H1 (cell line): ENCODE measurements around the gene IPO11. TPM values are rescaled to one million over a fixed set of nuclear protein-coding genes. Genes with fewer than 3 reads are reported as not detected.

Experiments
- CTCF ChIA-PET: fragments of 300-600 bp; sonication (Branson Sonifier 250); formaldehyde crosslinking; loops from one replicate; lab custom pipeline; 2021; ENCODE audit not compliant: partially characterized antibody; lab: Charles Lee
- POLR2A ChIA-PET: fragments of 300-600 bp; sonication (Branson Sonifier 250); formaldehyde crosslinking; loops from one replicate; lab custom pipeline; 2021; ENCODE audit warnings: inconsistent platforms; ENCODE audit not compliant: partially characterized antibody; lab: Charles Lee
- DNase-seq, 2 experiments: peaks; one replicate each; pipeline versions ENCODE4 v3.0.0 to v3.0.0-alpha.2; 2010 to 2022; ENCODE audit warnings: low spot score in 2 of 2, low read depth in 1 of 2, mixed read lengths in 1 of 2
- FAIRE-seq: peaks from 2 replicates; lab custom pipeline; 2011; peaks lifted over from hg19 to GRCh38; lab: Jason Lieb, UNC
- H2AFZ ChIP-seq: 2 replicates; pipeline ENCODE4 v1.8.1; 2012; ENCODE audit warnings: low read length, inconsistent platforms
- H2AK5ac ChIP-seq: 2 replicates; pipeline ENCODE4 v1.6.1; 2013; ENCODE audit warnings: low read depth, low read length
- H2BK120ac ChIP-seq: replicated peaks from 2 replicates; pipeline ENCODE3; 2013; ENCODE audit warnings: low read depth, low read length, inconsistent platforms
- H2BK12ac ChIP-seq: 2 replicates; pipeline ENCODE4 v1.6.1; 2013; ENCODE audit warnings: low read depth, low read length
- H2BK15ac ChIP-seq: 2 replicates; pipeline ENCODE4 v1.6.1; 2013; ENCODE audit warnings: low read length
- H2BK20ac ChIP-seq: 2 replicates; pipeline ENCODE4 v1.6.1; 2013; ENCODE audit warnings: low read length
- H2BK5ac ChIP-seq: 2 replicates; pipeline ENCODE4 v1.6.1; 2013; ENCODE audit warnings: low read depth, low read length
- H3K14ac ChIP-seq: 2 replicates; pipeline ENCODE4 v1.6.1; 2013; ENCODE audit warnings: inconsistent platforms; ENCODE audit not compliant: insufficient read length
- H3K18ac ChIP-seq: 2 replicates; pipeline ENCODE4 v1.6.1; 2013; ENCODE audit warnings: low read length; ENCODE audit errors: extremely low read depth
- H3K23ac ChIP-seq: 2 replicates; pipeline ENCODE4 v1.6.1; 2013; ENCODE audit warnings: inconsistent platforms; ENCODE audit not compliant: insufficient read length
- H3K23me2 ChIP-seq: 2 replicates; pipeline ENCODE4 v1.6.1; 2013; ENCODE audit warnings: low read depth, low read length
- H3K27ac ChIP-seq: 2 replicates; pipeline ENCODE4 v1.6.1; 2011; ENCODE audit warnings: low read depth, low read length, inconsistent platforms
- H3K27me3 ChIP-seq, 4 experiments: replicated peaks in 1 of 4; 1 replicate in 1 of 4; 2 replicates in 3 of 4; pipeline versions ENCODE4 v1.6.1 to v1.8.1; 2011 to 2013; ENCODE audit warnings: low read length in 3 of 4, mild to moderate bottlenecking in 3 of 4, inconsistent platforms in 2 of 4, mixed read lengths in 2 of 4, moderate library complexity in 1 of 4; ENCODE audit not compliant: control insufficient read depth in 3 of 4, insufficient read depth in 3 of 4; ENCODE audit errors: extremely low read depth in 1 of 4
- H3K36me3 ChIP-seq, 4 experiments: 2 replicates each; pipeline versions ENCODE4 v1.6.1 to v1.8.1; 2011 to 2013; ENCODE audit warnings: mild to moderate bottlenecking in 4 of 4, low read length in 3 of 4, moderate library complexity in 2 of 4, control low read depth in 1 of 4, inconsistent platforms in 1 of 4; ENCODE audit not compliant: insufficient read depth in 4 of 4, control insufficient read depth in 2 of 4
- H3K4ac ChIP-seq: replicated peaks from 2 replicates; pipeline ENCODE3; 2013; ENCODE audit warnings: low read length, low read depth, mixed read lengths, inconsistent platforms; ENCODE audit not compliant: insufficient read length
- H3K4me1 ChIP-seq, 4 experiments: replicated peaks in 1 of 4; 1 replicate in 1 of 4; 2 replicates in 3 of 4; pipeline versions ENCODE4 v1.6.1 to v1.8.1; 2011 to 2013; ENCODE audit warnings: low read length in 3 of 4, inconsistent platforms in 2 of 4, mixed read lengths in 1 of 4; ENCODE audit not compliant: insufficient read depth in 4 of 4, control insufficient read depth in 3 of 4
- H3K4me2 ChIP-seq, 2 experiments: 2 replicates each; pipeline versions ENCODE4 v1.6.1 to v1.8.1; 2011 to 2013; ENCODE audit warnings: low read depth in 2 of 2, low read length in 2 of 2, control low read depth in 1 of 2, inconsistent platforms in 1 of 2, mild to moderate bottlenecking in 1 of 2; ENCODE audit not compliant: insufficient read depth in 1 of 2
- H3K4me3 ChIP-seq, 4 experiments: fragments of 200-600, 300-600 bp in 1 of 4; sonication (generic), shearing (Covaris generic), sonication (Bioruptor Twin) in 1 of 4; 2 replicates each; pipeline versions ENCODE4 v1.5.1 to v1.8.1; 2011 to 2016; ENCODE audit warnings: low read length in 4 of 4, low read depth in 3 of 4, control low read depth in 2 of 4, inconsistent platforms in 2 of 4, mild to moderate bottlenecking in 2 of 4, mixed read lengths in 1 of 4, moderate library complexity in 1 of 4; ENCODE audit not compliant: insufficient read depth in 2 of 4; ENCODE audit errors: extremely low read depth in 1 of 4
- H3K56ac ChIP-seq: replicated peaks from 2 replicates; pipeline ENCODE3; 2013; ENCODE audit warnings: low read depth, mild to moderate bottlenecking, mixed read lengths, low read length, inconsistent platforms; ENCODE audit not compliant: insufficient read length
- H3K79me1 ChIP-seq: 2 replicates; pipeline ENCODE4 v1.6.1; 2013; ENCODE audit warnings: low read depth, low read length, control low read depth
- H3K79me2 ChIP-seq, 2 experiments: 2 replicates each; pipeline versions ENCODE4 v1.6.1 to v1.8.1; 2012 to 2013; ENCODE audit warnings: low read length in 2 of 2, mild to moderate bottlenecking in 2 of 2, inconsistent platforms in 1 of 2; ENCODE audit not compliant: insufficient read depth in 2 of 2, control insufficient read depth in 1 of 2
- H3K9ac ChIP-seq, 4 experiments: replicated peaks in 1 of 4; 1 replicate in 1 of 4; 2 replicates in 3 of 4; pipeline versions ENCODE4 v1.6.1 to v1.8.1; 2011 to 2013; ENCODE audit warnings: low read depth in 3 of 4, low read length in 3 of 4, control low read depth in 2 of 4, mild to moderate bottlenecking in 2 of 4, moderate library complexity in 2 of 4, inconsistent platforms in 1 of 4; ENCODE audit errors: extremely low read depth in 1 of 4
- H3K9me3 ChIP-seq, 2 experiments: 2 replicates each; pipeline versions ENCODE4 v1.6.1 to v1.8.1; 2012 to 2013; ENCODE audit warnings: mild to moderate bottlenecking in 2 of 2, moderate library complexity in 2 of 2, control low read depth in 1 of 2, inconsistent platforms in 1 of 2, low read depth in 1 of 2, low read length in 1 of 2, mixed read lengths in 1 of 2; ENCODE audit not compliant: insufficient read depth in 2 of 2
- H4K20me1 ChIP-seq, 2 experiments: replicated peaks in 1 of 2; 2 replicates each; pipeline versions ENCODE3 to v1.8.1; 2011 to 2013; ENCODE audit warnings: inconsistent platforms in 2 of 2, low read length in 2 of 2, mild to moderate bottlenecking in 1 of 2; ENCODE audit not compliant: insufficient read depth in 2 of 2, control insufficient read depth in 1 of 2
- H4K5ac ChIP-seq: 2 replicates; pipeline ENCODE4 v1.6.1; 2013; ENCODE audit warnings: low read length, low read depth, mixed read lengths, inconsistent platforms; ENCODE audit not compliant: insufficient read length
- H4K8ac ChIP-seq: 2 replicates; pipeline ENCODE4 v1.8.0; 2013; ENCODE audit warnings: mild to moderate bottlenecking, moderate library complexity, low read length, inconsistent platforms; ENCODE audit not compliant: insufficient read depth; ENCODE audit errors: extremely low read depth
- H4K91ac ChIP-seq: replicated peaks from 2 replicates; pipeline ENCODE3; 2013; ENCODE audit warnings: low read length, mixed read lengths, inconsistent platforms; ENCODE audit not compliant: insufficient read length
- CEBPB ChIP-seq: IDR thresholded peaks from 2 replicates; pipeline ENCODE4 v1.6.1; 2012; ENCODE audit warnings: low read depth, low read length
- CTCF ChIP-seq, 3 experiments: IDR thresholded peaks; 1 replicate in 2 of 3; 2 replicates in 1 of 3; pipeline versions ENCODE4 v1.5.1 to v1.6.1; 2011; ENCODE audit warnings: low read length in 3 of 3, mild to moderate bottlenecking in 3 of 3, inconsistent platforms in 2 of 3, low read depth in 1 of 3, moderate library complexity in 1 of 3; ENCODE audit not compliant: insufficient read depth in 1 of 3; ENCODE audit errors: control extremely low read depth in 1 of 3
- E2F6 ChIP-seq: IDR thresholded peaks from 2 replicates; pipeline ENCODE4 v1.6.1; 2012; ENCODE audit warnings: inconsistent platforms
- EP300 ChIP-seq, 2 experiments: IDR thresholded peaks; 1 replicate in 1 of 2; 2 replicates in 1 of 2; pipeline ENCODE4 v1.6.1; 2011 to 2012; ENCODE audit warnings: low read depth in 2 of 2, low read length in 2 of 2, mild to moderate bottlenecking in 2 of 2, borderline replicate concordance in 1 of 2, inconsistent platforms in 1 of 2, moderate library complexity in 1 of 2
- KDM5A ChIP-seq: fragments of 200-600 bp; IDR thresholded peaks from 2 replicates; pipeline ENCODE4 v1.7.1; 2012; ENCODE audit warnings: mild to moderate bottlenecking, low read length, inconsistent platforms, mixed read lengths
- RAD21 ChIP-seq, 2 experiments: IDR thresholded peaks in 1 of 2; conservative IDR thresholded peaks in 1 of 2; 2 replicates each; pipeline ENCODE4 v1.6.1; 2011; ENCODE audit warnings: low read depth in 2 of 2, low read length in 2 of 2, improper control_type of control experiment in 1 of 2, inconsistent platforms in 1 of 2, mild to moderate bottlenecking in 1 of 2, moderate library complexity in 1 of 2
- RNF2 ChIP-seq: fragments of 200-900, 300-1000 bp; sonication (generic); IDR thresholded peaks from 2 replicates; pipeline ENCODE4 v1.7.1; 2016; ENCODE audit warnings: borderline replicate concordance, low read depth, mild to moderate bottlenecking, antibody characterized with exemption, low read length; ENCODE audit not compliant: poor library complexity, severe bottlenecking; ENCODE audit errors: missing control alignments
- TAF1 ChIP-seq: IDR thresholded peaks from 2 replicates; pipeline ENCODE4 v1.6.1; 2011; ENCODE audit warnings: mild to moderate bottlenecking, low read depth, low read length
- TEAD4 ChIP-seq: IDR thresholded peaks from 2 replicates; pipeline ENCODE4 v1.6.1; 2012; ENCODE audit warnings: low read depth, low read length, inconsistent platforms, mixed read lengths
- ZNF274 ChIP-seq: IDR thresholded peaks from 2 replicates; pipeline ENCODE4 v1.7.0; 2012; ENCODE audit warnings: low read length, borderline replicate concordance; ENCODE audit errors: extremely low read depth
- WGBS, 2 experiments: shearing (Covaris generic) in 1 of 2; methylation state at CpG; one replicate each; pipeline versions ENCODE4 v1.1.6 to v1.1.7; 2013 to 2015; ENCODE audit warnings: low lambda C conversion rate in 2 of 2, mixed read lengths in 2 of 2, inconsistent platforms in 1 of 2, low coverage in 1 of 2, missing lambda C conversion rate in 1 of 2; ENCODE audit not compliant: insufficient replicate concordance in 2 of 2, insufficient coverage in 1 of 2, insufficient read length in 1 of 2; ENCODE audit errors: extremely low coverage in 1 of 2, missing lambda C conversion rate in 1 of 2; 5-methylcytosine and 5-hydroxymethylcytosine counted together
- polyA plus RNA-seq, 7 experiments: library from polyadenylated mRNA; depleted of rRNA in 3 of 7; stranded (reverse) in 5 of 7; unstranded in 2 of 7; fragments of >200 nt in 5 of 7; fragments of 200-250 nt in 2 of 7; gene quantifications; 1 replicate in 5 of 7; 2 replicates in 1 of 7; 4 replicates in 1 of 7; pipeline versions ENCODE4 v1.2.1 to v1.2.3, GENCODE V29; 2011 to 2013; ENCODE audit warnings: missing spikeins in 2 of 7, mixed read lengths in 2 of 7
- total RNA-seq: library from RNA; stranded (reverse); fragmentation: NEBNext Ultra II Directional; extraction: Animal tissue kit (Norgen Biotek cat#: 25700); gene quantifications from 2 replicates; pipeline ENCODE4 v1.2.1, GENCODE V29; 2021

Gene IPO11
- total and polyA plus RNA-seq, 2 of the 8 experiments (the other 6 are each of a cell fraction or from before 2014, with no cell fraction given): 23.6 to 64.4 TPM

- Histone ChIP-seq H3K23ac (no peak overlapping the region), H3K4me3 (no peak overlapping the region), H2BK120ac (no peak overlapping the region), H4K91ac (no peak overlapping the region), H3K14ac (no peak overlapping the region), H3K9ac (no peak overlapping the region), H2BK12ac (no peak overlapping the region), H3K18ac (no peak overlapping the region), H3K4ac (no peak overlapping the region), H2BK20ac (no peak overlapping the region), H2BK15ac (no peak overlapping the region), H3K23me2 (no peaks in the 10 kb centered on the region), H3K56ac (no peak overlapping the region), H3K36me3 (0 out of 8 replicates have a peak, but pooled peaks cover 0 to 2% (median 0%) of the 10 kb centered on the region in 4 experiments), H2BK5ac (no peak overlapping the region), H3K27ac (no peak overlapping the region), H3K79me2 (no peaks in the 10 kb centered on the region), H2AFZ (no peak overlapping the region), H3K27me3 (no peaks in the 10 kb centered on the region), H4K5ac (no peak overlapping the region), H3K4me1 (no peaks in the 10 kb centered on the region), H4K20me1 (peaks cover 0 to 3% of the 10 kb centered on the region in 2 experiments), H3K4me2 (no peak overlapping the region), H3K9me3 (no peaks in the 10 kb centered on the region), H4K8ac (no peak overlapping the region), H3K79me1 (no peaks in the 10 kb centered on the region), H2AK5ac (no peak overlapping the region)
- CTCF ChIA-PET: interaction anchor here (1.0 to 2.0 kb wide), 2 partner anchors 16 to 17 kb away, joined by 4 to 8 read pairs; no protein-coding TSS in a partner anchor
- no peak for DNase-seq
- 93% methylated on average over 4 of the region's 4 CpGs; no CpG with 5 or more reads in 1 of the 2 experiments for WGBS, 2 experiments
- POLR2A ChIA-PET: no interaction called here
- no peak for FAIRE-seq
- no peak for TF ChIP-seq CEBPB
- TF ChIP-seq KDM5A: no peak
- no peak for TF ChIP-seq RNF2
- no peak for TF ChIP-seq E2F6
- TF ChIP-seq ZNF274: no peak
- TF ChIP-seq EP300 (IDR thresholded peaks at IDR 0.05; ENCODE audit: borderline replicate concordance in 1 of 2, low read depth in 2 of 2, low read length in 2 of 2): no peak
- TF ChIP-seq RAD21 (IDR thresholded peaks at IDR 0.05 in 1 of 2, conservative IDR thresholded peaks at IDR 0.05 in 1 of 2; ENCODE audit: low read depth in 2 of 2, low read length in 2 of 2): no peak
- no peak for TF ChIP-seq TEAD4
- no peak for TF ChIP-seq CTCF (IDR thresholded peaks at IDR 0.05; ENCODE audit: control extremely low read depth in 1 of 3, insufficient read depth in 1 of 3, low read depth in 1 of 3, low read length in 3 of 3)
- no peak for TF ChIP-seq TAF1
Observed at GRCh38 chr5:62605638-62606037, 193.1 kb downstream of the IPO11 start.
